Measurements from ENCODE around the gene GLI3. TPM values are rescaled to one million over a fixed set of nuclear protein-coding genes. Genes with fewer than 3 reads are reported as not detected.
A peak's percentile ranks its signal among the peaks of the same experiment; 100 is the strongest.

GLI3 gene
- total RNA-seq, 2 donors from 2014 or later: 2.7 to 10.2 TPM

GRCh38 chr7:41981046-41982040 lies 255.7 kb downstream of the GLI3 start:
- Histone ChIP-seq H3K27ac (ENCODE audit: low read depth, low read length) (peak overlapping the region; percentile 28), H3K27me3 (ENCODE audit: control insufficient read depth, insufficient read depth, low read length, poor library complexity, severe bottlenecking) (no peaks in the 10 kb centered on the region), H3K36me3 (ENCODE audit: control insufficient read depth, insufficient read depth, low read length) (peaks cover 5% of the 10 kb centered on the region), H3K9ac (ENCODE audit: extremely low read depth, low read length, poor library complexity, severe bottlenecking) (no peak overlapping the region), H3K9me3 (ENCODE audit: control insufficient read depth, low read length) (no peaks in the 10 kb centered on the region), H3K4me3 (ENCODE audit: low read length) (no peak overlapping the region), H3K4me1 (ENCODE audit: control insufficient read depth, insufficient read depth, low read length) (no peaks in the 10 kb centered on the region)
- Mint-ChIP-seq H3K9me3 (no peaks in the 10 kb centered on the region), H3K27me3 (ENCODE audit: insufficient read depth) (peaks cover 5% of the 10 kb centered on the region), H3K4me3 (no peak overlapping the region), H3K4me1 (no peaks in the 10 kb centered on the region), H3K36me3 (ENCODE audit: low read depth) (no peaks in the 10 kb centered on the region), H3K27ac (no peak overlapping the region)
- DNase-seq: no peak
- no peak for TF ChIP-seq CTCF (conservative IDR thresholded peaks at IDR 0.05)
- WGBS, 2 experiments (ENCODE audit: insufficient coverage in 1 of 2, insufficient read length in 1 of 2): 90% methylated on average over 6 to 12 of the region's 12 CpGs

DNA sequence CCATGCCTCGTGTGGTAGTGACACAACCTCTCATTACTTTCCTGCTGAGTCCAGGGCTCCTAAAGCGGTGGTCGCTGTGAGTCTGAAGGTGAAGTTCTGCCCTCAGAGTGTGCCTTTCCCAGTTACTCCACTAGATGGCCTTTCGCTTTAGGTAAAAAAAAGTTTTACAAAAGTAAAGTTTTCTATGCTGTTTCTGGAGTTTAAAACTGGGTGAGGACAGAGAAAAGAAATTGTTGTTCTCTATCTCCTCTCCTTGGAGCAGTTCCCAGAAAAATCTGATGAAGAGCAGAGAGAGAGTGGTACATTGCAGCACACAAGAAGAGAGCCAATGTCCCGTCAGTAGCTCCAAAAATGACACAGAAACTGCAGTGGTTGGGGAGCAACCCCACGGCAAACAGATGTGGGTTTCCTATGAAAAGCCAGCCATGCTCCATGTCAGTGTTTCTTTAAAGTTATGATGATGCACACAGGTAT lies 257.1 kb downstream of the GLI3 start:
- Mint-ChIP-seq H3K4me3 (no peak overlapping the region), H3K4me1 (no peaks in the 10 kb centered on the region), H3K36me3 (ENCODE audit: low read depth) (no peaks in the 10 kb centered on the region), H3K9me3 (no peaks in the 10 kb centered on the region), H3K27me3 (ENCODE audit: insufficient read depth) (peaks cover 5% of the 10 kb centered on the region), H3K27ac (no peak overlapping the region)
- no peaks in the 10 kb centered on the region for H3K4me1 ChIP-seq (ENCODE audit: control insufficient read depth, insufficient read depth, low read length)
- peak; percentile 78 for DNase-seq
- no peaks in the 10 kb centered on the region for H3K9me3 ChIP-seq (ENCODE audit: control insufficient read depth, low read length)
- H3K36me3 ChIP-seq (ENCODE audit: control insufficient read depth, insufficient read depth, low read length): peaks cover 6% of the 10 kb centered on the region
- no peak overlapping the region for H3K27ac ChIP-seq (ENCODE audit: low read depth, low read length)
- peak; percentile 88 for TF ChIP-seq CTCF (conservative IDR thresholded peaks at IDR 0.05)
- WGBS, 2 experiments (ENCODE audit: insufficient coverage in 1 of 2, insufficient read length in 1 of 2): 42 to 83% methylated on average over 3 to 6 of the region's 6 CpGs
- no peak overlapping the region for H3K9ac ChIP-seq (ENCODE audit: extremely low read depth, low read length, poor library complexity, severe bottlenecking)
- no peak overlapping the region for H3K4me3 ChIP-seq (ENCODE audit: low read length)
- no peaks in the 10 kb centered on the region for H3K27me3 ChIP-seq (ENCODE audit: control insufficient read depth, insufficient read depth, low read length, poor library complexity, severe bottlenecking)

GRCh38 chr7:41978858-41979257 lies 258.2 kb downstream of the GLI3 start:
- H3K4me1 Mint-ChIP-seq: no peaks in the 10 kb centered on the region
- no peak for DNase-seq

More at GRCh38 chr7:41978858-41979257, 258.2 kb downstream of the GLI3 start:
- Histone ChIP-seq H3K27ac (ENCODE audit: low read depth, low read length) (no peak overlapping the region), H3K36me3 (ENCODE audit: control insufficient read depth, insufficient read depth, low read length) (peaks cover 6% of the 10 kb centered on the region), H3K9ac (ENCODE audit: extremely low read depth, low read length, poor library complexity, severe bottlenecking) (no peak overlapping the region), H3K9me3 (ENCODE audit: control insufficient read depth, low read length) (no peaks in the 10 kb centered on the region), H3K4me1 (ENCODE audit: control insufficient read depth, insufficient read depth, low read length) (no peaks in the 10 kb centered on the region), H3K27me3 (ENCODE audit: control insufficient read depth, insufficient read depth, low read length, poor library complexity, severe bottlenecking) (no peaks in the 10 kb centered on the region), H3K4me3 (ENCODE audit: low read length) (no peak overlapping the region)
- WGBS, 2 experiments (ENCODE audit: insufficient coverage in 1 of 2, insufficient read length in 1 of 2): 85 to 100% methylated on average over 3 to 4 of the region's 4 CpGs
- Mint-ChIP-seq H3K9me3 (no peaks in the 10 kb centered on the region), H3K36me3 (ENCODE audit: low read depth) (no peaks in the 10 kb centered on the region), H3K27me3 (ENCODE audit: insufficient read depth) (peaks cover 5% of the 10 kb centered on the region), H3K27ac (no peak overlapping the region), H3K4me3 (no peak overlapping the region)
- no peak for TF ChIP-seq CTCF (conservative IDR thresholded peaks at IDR 0.05)

Measured in endodermal cell (in vitro differentiated cells).